GM19328 (cell line): ENCODE results near the gene SHLD2.
"Not testable (repeated sequence)": the region's sequence is repeated elsewhere in the genome, so short reads cannot be mapped to it uniquely, and the experiment has no call there.

ENCODE experiments used
- ATAC-seq: cut with Tn5 transposase; IDR thresholded peaks from one replicate; pipeline ENCODE4 v1.9.1; 2021; ENCODE audit warnings: mild to moderate bottlenecking, moderate library complexity; ENCODE audit not compliant: unreplicated experiment

Gene SHLD2

DNA sequence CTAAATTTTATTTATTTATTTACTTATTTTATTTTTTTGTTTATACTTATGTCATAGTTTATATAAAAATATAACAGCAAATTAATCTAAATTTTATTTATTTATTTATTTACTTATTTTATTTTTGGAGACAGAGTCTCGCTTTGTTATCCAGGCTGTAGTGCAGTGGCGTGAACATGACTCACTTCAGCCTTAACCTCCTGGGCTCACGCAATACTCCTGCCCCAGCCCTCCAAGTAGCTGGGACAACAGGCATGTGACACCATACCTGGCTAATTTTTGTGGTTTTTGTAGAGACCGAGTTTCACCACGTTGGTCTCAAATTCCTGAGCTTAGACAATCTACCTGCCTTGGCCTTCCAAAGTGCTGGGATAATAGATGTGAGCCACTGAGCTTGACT, 115.3 kb downstream of the SHLD2 start:
- ATAC-seq, result not testable (repeated sequence)

DNA sequence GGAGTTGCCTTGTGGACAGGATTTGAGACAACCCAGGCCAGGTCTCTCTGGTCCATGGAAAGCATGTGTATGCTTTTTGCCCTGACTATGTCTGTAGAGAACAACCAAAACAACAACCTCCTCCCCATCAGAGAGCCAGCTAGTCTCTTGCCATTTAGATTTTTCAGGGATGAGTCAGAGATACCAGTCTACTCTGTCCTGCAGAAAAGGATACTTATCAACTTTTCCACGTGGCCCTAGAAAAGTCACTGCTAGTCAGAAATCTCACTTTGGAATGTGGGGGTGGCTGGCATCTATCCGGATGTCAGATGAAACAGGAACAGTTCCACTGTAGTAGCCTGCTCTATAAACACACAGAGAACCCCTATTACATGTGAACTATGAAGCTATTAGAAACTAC, 116.8 kb downstream of the SHLD2 start:
- ATAC-seq, result not testable (repeated sequence)

DNA sequence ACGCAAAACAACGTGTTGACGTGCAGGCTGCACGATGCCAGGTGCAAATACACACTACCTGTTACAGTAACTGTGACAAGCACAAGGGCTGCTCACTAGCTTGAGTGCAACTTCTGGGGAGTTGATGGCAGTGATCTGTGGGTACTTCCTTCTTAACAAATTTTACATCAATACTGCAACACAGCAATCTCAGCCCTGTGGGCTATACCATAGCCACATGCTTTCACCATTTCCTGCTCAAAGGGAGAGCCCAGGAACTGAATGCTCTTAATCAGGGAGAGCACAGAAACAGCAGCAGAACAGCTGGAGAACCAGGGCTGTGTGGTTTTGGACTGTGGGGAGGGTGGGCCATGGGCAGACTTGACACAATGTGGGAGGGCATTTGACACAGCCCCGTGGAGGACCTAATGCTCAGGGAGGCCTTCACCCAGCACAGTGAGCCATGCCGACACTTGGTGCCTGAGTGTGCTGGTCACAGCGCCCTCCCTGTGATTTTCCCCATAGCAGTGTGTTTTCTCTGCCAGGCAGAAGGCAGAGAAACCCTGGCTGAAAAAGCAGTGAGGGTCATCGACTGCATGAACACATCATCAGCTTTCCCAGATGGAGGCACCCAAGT, 118.3 kb downstream of the SHLD2 start:
- not testable (repeated sequence) for ATAC-seq

DNA sequence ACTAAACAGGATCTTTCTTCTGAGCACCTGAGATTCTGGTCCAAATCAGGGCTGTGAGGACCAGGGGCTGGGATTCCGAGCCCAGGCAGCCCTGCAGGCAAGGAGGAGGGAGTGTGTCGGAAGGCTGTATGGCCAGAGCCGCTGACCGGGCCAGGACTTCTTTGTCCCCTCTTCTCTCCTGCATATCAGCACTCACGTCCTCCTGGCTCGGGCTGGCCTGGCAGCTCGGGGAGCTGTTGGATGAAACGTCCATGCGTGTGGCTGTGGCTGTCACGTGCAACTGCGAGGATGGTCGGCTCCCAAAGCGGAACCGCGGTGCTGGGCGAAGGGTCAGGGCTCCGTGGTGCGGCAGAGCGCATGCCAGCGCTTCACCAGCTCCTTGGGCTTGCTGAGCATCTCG, 118.8 kb downstream of the SHLD2 start:
- not testable (repeated sequence) for ATAC-seq

DNA sequence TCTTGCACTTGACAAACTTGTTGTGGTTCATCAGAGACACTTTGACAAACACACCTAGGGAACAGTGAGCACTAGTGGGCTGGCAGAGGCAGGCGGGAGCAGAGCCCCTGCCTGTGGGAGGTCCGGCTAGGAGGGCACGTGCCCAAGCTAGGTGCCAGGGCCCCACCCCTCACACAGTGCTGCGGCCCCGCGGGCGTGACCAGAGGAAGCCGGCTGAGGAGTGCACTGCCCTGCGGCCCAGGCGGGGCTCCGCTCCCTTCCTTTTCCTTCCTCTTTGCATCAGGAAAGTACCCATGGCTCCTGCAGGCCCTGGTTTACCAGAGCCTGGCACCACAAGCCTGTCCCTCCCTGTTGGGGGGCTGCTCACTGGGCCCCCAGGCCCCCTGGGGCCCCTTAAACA, 121.1 kb downstream of the SHLD2 start:
- ATAC-seq, result not testable (repeated sequence)

DNA sequence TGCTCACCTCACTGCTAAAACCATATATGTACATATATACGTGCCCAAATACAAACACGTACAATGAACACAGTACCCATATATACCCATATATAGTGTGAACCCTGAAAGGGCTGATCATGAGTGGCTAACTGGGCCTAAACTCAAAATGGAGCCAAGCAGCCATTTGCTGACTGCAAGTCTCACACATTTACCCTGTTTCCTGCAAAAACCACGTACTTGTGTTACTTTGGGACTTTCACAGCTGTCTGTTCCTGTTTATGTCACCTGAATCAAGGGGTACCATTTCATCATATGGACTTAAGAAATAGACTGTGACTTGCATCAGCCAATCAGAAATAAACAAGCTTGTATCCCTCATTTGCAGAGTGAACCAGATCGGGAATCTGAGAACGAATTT, 124.4 kb downstream of the SHLD2 start:
- not testable (repeated sequence) for ATAC-seq

DNA sequence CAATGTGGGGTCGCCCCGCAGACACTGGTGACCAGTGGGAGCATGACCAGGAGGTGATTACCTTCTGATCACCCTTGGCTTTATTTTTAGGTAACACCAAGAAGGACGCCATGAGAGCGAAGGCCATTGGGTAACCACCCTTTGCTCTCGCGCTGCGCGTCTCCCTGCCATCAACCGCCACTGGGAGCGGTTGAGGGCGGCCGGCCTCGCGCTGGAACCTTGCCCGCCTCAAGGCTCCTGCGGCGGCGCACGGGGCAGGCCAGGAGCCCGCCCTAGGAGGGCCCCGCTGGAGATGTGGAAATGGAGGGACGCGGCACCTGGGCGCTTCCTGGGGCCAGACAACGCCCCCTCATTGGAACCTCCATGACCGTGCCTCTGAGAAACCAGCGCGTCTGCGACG, 127.8 kb downstream of the SHLD2 start:
- not testable (repeated sequence) for ATAC-seq

DNA sequence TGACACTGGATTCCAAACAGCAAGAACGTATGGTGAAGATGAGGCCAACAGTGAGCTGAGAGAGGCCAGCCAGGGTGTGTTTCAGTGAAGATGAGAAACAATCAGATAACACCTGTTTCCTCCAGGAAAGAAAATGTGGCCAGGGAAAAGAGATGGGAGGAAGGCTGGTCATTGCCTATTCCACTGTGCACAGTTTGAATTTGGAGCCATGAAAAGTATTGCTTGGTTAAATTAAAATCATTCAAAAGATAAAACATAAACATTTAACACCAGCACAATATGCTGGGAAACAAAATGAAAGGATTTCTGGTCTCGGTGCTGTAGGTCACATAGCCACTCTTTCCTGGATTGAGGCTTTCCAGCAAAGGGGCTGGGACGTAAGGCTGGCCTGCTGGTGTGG, 130.1 kb downstream of the SHLD2 start, which contains the start of gene NUTM2A:
Gene NUTM2A, plus strand, starts transcription at position 301 of the 400 bp plus-strand sequence. CDS start 383 bp downstream, outside the sequence.
- ATAC-seq, result not testable (repeated sequence)

DNA sequence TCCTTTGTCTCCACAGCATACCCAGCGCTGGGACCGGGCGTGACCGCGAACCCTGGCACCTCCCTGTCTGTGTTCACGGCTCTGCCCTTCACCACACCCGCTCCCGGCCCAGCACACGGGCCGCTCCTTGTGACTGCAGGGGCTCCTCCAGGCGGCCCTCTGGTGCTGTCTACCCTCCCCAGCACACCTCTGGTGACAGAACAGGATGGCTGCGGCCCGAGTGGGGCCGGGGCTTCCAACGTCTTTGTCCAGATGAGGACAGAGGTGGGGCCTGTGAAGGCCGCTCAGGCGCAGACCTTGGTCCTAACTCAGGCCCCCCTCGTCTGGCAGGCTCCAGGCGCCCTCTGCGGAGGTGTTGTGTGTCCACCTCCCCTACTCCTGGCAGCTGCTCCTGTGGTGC, 133.2 kb downstream of the SHLD2 start:
- not testable (repeated sequence) for ATAC-seq

DNA sequence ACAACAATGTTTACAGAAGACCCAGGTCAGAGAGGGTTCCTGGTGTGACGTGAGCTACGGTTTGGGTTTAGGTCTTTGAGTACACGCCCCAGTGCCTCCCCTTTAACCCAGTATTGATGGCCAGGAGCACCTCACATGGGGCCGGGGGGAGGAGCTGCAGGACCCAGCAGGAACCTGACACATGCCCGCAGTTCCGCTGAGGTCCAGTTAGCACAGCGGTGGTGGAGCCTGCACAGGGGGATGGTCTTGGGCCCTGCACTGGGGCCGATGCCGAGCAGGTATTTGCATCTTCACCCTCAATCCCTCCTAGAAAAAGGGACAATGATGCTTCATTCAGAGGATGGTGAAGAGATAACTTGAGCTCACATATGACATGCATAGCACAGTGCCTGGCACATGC, 134.2 kb downstream of the SHLD2 start:
- not testable (repeated sequence) for ATAC-seq

DNA sequence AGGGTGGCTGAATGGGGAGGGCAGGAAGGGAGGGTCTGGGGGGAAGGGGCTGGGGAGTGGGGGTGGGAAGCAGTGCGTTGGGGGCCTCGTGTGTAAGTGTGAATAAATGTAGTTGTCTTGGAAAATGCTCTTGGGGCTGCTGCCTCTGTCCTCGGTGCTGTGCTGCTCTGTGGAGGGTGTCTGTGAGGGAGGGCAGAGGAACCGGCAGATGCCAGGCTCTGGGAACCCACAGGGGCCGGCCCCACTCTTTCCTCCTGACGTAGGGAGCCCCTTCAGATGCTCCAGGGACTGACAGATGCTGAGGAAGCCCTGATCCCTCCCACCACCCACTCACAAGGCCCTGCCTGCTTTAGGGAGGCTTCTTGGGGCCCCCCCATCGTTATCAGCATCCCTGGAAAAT, 139.8 kb downstream of the SHLD2 start:
- ATAC-seq, result not testable (repeated sequence)

DNA sequence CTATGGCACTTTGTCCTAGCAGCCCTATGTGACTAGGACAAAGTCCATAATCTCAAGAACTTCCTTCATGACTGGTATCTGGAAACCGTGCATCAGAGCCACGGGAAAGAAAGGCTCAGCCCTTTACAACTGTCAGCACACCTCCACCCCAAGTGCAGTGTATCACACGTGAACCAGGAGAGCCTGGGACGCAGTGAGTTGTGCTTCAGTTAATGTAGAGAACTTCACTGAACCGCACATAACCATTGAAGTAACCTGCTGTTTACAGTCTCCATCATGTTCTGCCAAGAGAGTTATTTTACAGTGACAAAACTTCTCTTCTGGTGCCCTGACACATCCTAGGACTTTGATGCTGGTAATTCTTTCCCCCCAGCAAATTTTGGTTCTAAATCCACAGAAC, 142.2 kb downstream of the SHLD2 start:
- ATAC-seq, result not testable (repeated sequence)

DNA sequence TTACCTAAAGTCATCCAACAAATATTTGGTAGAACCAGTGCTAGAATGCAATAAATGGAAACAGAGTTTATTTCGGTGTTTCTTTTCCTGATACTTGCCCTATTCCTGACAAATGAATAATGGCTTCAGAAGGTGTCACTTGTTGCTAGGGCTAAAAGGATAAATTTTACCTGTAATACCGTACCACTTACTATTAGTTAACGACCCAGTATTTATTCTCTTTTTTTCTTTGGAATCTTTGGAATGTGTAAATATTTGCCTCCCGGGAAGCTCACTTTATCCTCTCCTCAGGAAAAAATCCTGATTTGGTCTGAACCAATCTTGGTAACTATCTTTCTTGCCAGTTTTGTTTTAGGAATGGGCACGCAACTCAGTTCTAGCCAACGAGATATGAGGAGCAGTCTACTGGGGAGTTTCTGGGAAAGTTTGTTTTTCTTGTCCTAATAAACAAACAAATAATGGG, 144.4 kb downstream of the SHLD2 start:
- ATAC-seq, result not testable (repeated sequence)
